Right lobe of liver (tissue), 6 donors: Measurements from ENCODE around the gene ALDH1L1. TPM values are rescaled to one million over a fixed set of nuclear protein-coding genes. Genes with fewer than 3 reads are reported as not detected.

Experiments
- ATAC-seq, 4 donors: fragments of 200-7000 bp; cut with Tn5 transposase; one replicate each; pipeline ENCODE4 v1.9.1; 2020; ENCODE audit warnings: mild to moderate bottlenecking in 4 of 4, moderate library complexity in 4 of 4
- DNase-seq, 3 donors: peaks; one replicate each; pipeline ENCODE4 v3.0.0-alpha.2; 2020
- H3K27ac ChIP-seq, 3 donors: fragments of 200-600 bp; one replicate each; pipeline ENCODE4 v1.8.0; 2022
- H3K27me3 ChIP-seq, 2 donors: fragments of 200-600 bp; one replicate each; pipeline ENCODE4 v1.8.0; 2022
- H3K36me3 ChIP-seq, 4 donors: fragments of 200-600 bp; sonication (generic) in 1 of 4; one replicate each; pipeline versions ENCODE4 v1.5.1 to v1.8.0; 2017 to 2022; ENCODE audit warnings: control low read depth in 1 of 4
- H3K4me1 ChIP-seq, 4 donors: fragments of 200-600 bp; sonication (generic) in 1 of 4; one replicate each; pipeline versions ENCODE4 v1.5.1 to v1.8.0; 2017 to 2022; ENCODE audit warnings: control low read depth in 1 of 4
- H3K4me3 ChIP-seq, 3 donors: fragments of 200-600 bp; one replicate each; pipeline ENCODE4 v1.8.0; 2022
- H3K9me3 ChIP-seq, 4 donors: fragments of 200-600 bp; sonication (generic) in 1 of 4; one replicate each; pipeline versions ENCODE4 v1.5.1 to v1.8.0; 2017 to 2022; ENCODE audit warnings: control low read depth in 1 of 4
- CTCF ChIP-seq, 4 donors: fragments of 200-600 bp in 3 of 4; fragments of 450-650 bp in 1 of 4; IDR thresholded peaks; one replicate each; pipeline versions ENCODE4 v1.5.1 to v1.8.0; 2016 to 2022; ENCODE audit warnings: antibody characterized with exemption in 4 of 4, mild to moderate bottlenecking in 2 of 4
- POLR2A ChIP-seq: fragments of 450-650 bp; IDR thresholded peaks from one replicate; pipeline ENCODE4 v1.6.1; 2017; ENCODE audit warnings: antibody characterized with exemption, mild to moderate bottlenecking
- WGBS: methylation state at CpG from one replicate; pipeline ENCODE4 v1.1.6; 2018; ENCODE audit warnings: low coverage, low lambda C conversion rate; ENCODE audit not compliant: insufficient coverage; ENCODE audit errors: missing lambda C conversion rate; 5-methylcytosine and 5-hydroxymethylcytosine counted together
- intact Hi-C, 2 donors: fragments of 100-400 bp; cut with DNase I; formaldehyde crosslinking; loops; one replicate each; pipeline versions ENCODE4 v1.11.2 to v1.14.1; 2022
- small RNA-seq, 2 experiments: library from RNA; depleted of rRNA; stranded (forward); fragments of <200 nt; gene quantifications; one replicate each; pipeline ENCODE3, GENCODE V24; 2016
- total RNA-seq, 6 experiments: library from RNA; depleted of rRNA in 2 of 6; stranded (reverse); fragments of >200 nt in 2 of 6; fragmentation: NEBNext Ultra II Directional in 3 of 6; extraction: Animal tissue kit (Norgen Biotek cat#: 25700) in 3 of 6; gene quantifications; one replicate each; pipeline versions ENCODE4 v1.1.0 to v1.2.4, GENCODE V29; 2016 to 2023
- donor health status: DM: no; HTN: yes; CAD: no.
- donor health status: DM: no; HTN: no; CAD: no.
- donor health status: DM: no; HTN: no; CAD: no.
- donor health status: DM: no; HTN: yes; CAD: no.
- donor health status: DM: no; HTN: yes; CAD: no.

Gene ALDH1L1
- total RNA-seq, 6 experiments from 2014 or later = 94.9 to 962 (median 353) TPM

DNA sequence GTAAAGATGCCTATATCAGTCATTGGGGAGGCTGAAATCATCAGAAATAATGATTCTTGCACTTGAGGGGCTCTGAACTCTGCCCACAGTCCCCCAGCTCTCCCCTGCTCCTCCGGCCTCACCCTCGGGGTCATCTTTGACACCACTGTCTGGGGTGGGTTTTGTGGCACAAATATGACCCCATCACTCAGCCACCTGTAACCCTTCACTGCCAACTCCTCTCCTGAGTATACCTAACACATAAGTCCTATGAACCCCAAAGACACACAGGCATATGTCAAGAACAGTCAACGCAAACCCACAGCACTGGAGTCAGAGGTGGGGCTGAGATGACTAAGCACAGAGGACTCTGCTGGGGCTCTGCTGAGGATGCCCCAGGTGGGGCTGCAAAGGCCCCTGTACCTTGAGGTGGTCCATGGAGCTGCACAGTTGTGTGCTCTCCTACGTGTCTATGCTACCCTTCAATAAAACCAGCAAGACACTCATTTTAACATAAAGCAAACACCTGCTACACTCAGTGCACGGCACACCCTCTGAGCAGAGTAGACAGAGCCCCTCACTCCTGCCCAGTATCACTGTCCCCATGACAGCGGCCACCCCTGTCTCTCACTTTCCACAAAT, 126.3 kb downstream of the ALDH1L1 start:
- DNase-seq (no peak), ATAC-seq (no peak)
- TF ChIP-seq POLR2A = no peak
- no peak for TF ChIP-seq CTCF (IDR thresholded peaks at IDR 0.05)
- intact Hi-C loops = no loop called here
- Histone ChIP-seq H3K4me3 (no peak overlapping the region), H3K27ac (no peak overlapping the region), H3K9me3 (no peaks in the 10 kb centered on the region), H3K36me3 (no peaks in the 10 kb centered on the region), H3K4me1 (peaks cover 0 to 6% (median 0%) of the 10 kb centered on the region in 4 donors), H3K27me3 (no peaks in the 10 kb centered on the region)
- 87% methylated on average over 5 of the region's 6 CpGs for WGBS

Small RNA genes lying within 50 kb of the gene (small RNA-seq; reads per million reads assigned to genes)
- 0.10 to 0.13 reads per million in 2 experiments for gene RNU1-30P

Other genes starting within 250 kb of the ALDH1L1 start
- gene ROPN1B, start 211.4 kb downstream of the ALDH1L1 start, total RNA-seq = 1 to 10 TPM in 1 of 6 experiments, under 1 TPM in 4, not detected in 1; 0.46 to 2.0 (median 0.60) TPM
- gene SLC41A3, start 96.5 kb downstream of the ALDH1L1 start, total RNA-seq = 10 to 100 TPM; 12.7 to 29.1 (median 15.9) TPM
- 100 to 1,000 TPM in 2 of 6 experiments, 10 to 100 TPM in 4; 14.4 to 112 (median 89.3) TPM for gene KLF15, start 176.8 kb upstream of the ALDH1L1 start, total RNA-seq
- gene CFAP100, start 214.3 kb upstream of the ALDH1L1 start, total RNA-seq = not detected